SK-N-SH (cell line): ENCODE data around the gene CFAP97D1. TPM values are rescaled to one million over a fixed set of nuclear protein-coding genes. Genes with fewer than 3 reads are reported as not detected.

ENCODE experiments used
- CTCF ChIA-PET: fragments of 300-600, 350-600 bp; formaldehyde crosslinking; extraction: SDS; loops from one replicate; lab custom pipeline; 2021; lab: Yijun Ruan, JAX
- POLR2A ChIA-PET: fragments of 350-600 bp; sonication (Branson Sonifier 250); formaldehyde crosslinking; extraction: SDS; loops from one replicate; lab custom pipeline; 2020; ENCODE audit warnings: antibody characterized with exemption, inconsistent platforms; lab: Yijun Ruan, JAX
- DNase-seq: peaks from one replicate; pipeline ENCODE4 v3.0.0; 2012
- H2AFZ ChIP-seq: fragments of 200-600 bp; sonication (generic); 2 replicates; pipeline ENCODE4 v1.8.1; 2016; ENCODE audit warnings: antibody characterized with exemption, mild to moderate bottlenecking, low read depth
- H3F3A ChIP-seq: fragments of 200-600 bp; sonication (generic); replicated peaks from 2 replicates; pipeline ENCODE3; 2016; ENCODE audit warnings: antibody characterized with exemption, mild to moderate bottlenecking; ENCODE audit not compliant: insufficient read depth
- H3K27ac ChIP-seq, 2 experiments: fragments of 200-500 bp in 1 of 2; fragments of 200-600 bp in 1 of 2; sonication (Bioruptor generic) in 1 of 2; sonication (generic), shearing (Covaris generic) in 1 of 2; 2 replicates each; pipeline versions ENCODE4 v1.5.1 to v1.6.1; 2014 to 2016; ENCODE audit warnings: low read depth in 2 of 2, inconsistent platforms in 1 of 2, low read length in 1 of 2, mild to moderate bottlenecking in 1 of 2, mixed read lengths in 1 of 2
- H3K27me3 ChIP-seq: fragments of 200-600 bp; sonication (generic), shearing (Covaris generic); 2 replicates; pipeline ENCODE4 v1.6.1; 2016; ENCODE audit warnings: mixed run types; ENCODE audit not compliant: insufficient read depth
- H3K36me3 ChIP-seq, 2 experiments: fragments of 200-500 bp in 1 of 2; fragments of 200-600 bp in 1 of 2; sonication (Bioruptor generic) in 1 of 2; sonication (generic) in 1 of 2; replicated peaks in 1 of 2; 2 replicates each; pipeline versions ENCODE3 to v1.5.1; 2014 to 2016; ENCODE audit warnings: low read length in 1 of 2, mild to moderate bottlenecking in 1 of 2; ENCODE audit not compliant: insufficient read depth in 2 of 2, control insufficient read depth in 1 of 2
- H3K4me1 ChIP-seq, 2 experiments: fragments of 200-500 bp in 1 of 2; fragments of 200-600 bp in 1 of 2; sonication (Bioruptor generic) in 1 of 2; sonication (generic), shearing (Covaris generic) in 1 of 2; 2 replicates each; pipeline versions ENCODE4 v1.5.1 to v1.6.1; 2014 to 2016; ENCODE audit warnings: low read depth in 1 of 2, low read length in 1 of 2, mixed run types in 1 of 2; ENCODE audit not compliant: insufficient read depth in 2 of 2, control insufficient read depth in 1 of 2
- H3K4me2 ChIP-seq: fragments of 200-600 bp; sonication (generic), shearing (Covaris generic); 2 replicates; pipeline ENCODE4 v1.6.1; 2017; ENCODE audit warnings: mixed run types
- H3K4me3 ChIP-seq, 2 experiments: fragments of 200-500 bp in 1 of 2; fragments of 200-600 bp in 1 of 2; sonication (Bioruptor generic) in 1 of 2; sonication (generic), shearing (Covaris generic) in 1 of 2; 2 replicates each; pipeline versions ENCODE4 v1.5.1 to v1.8.1; 2014 to 2016; ENCODE audit warnings: low read depth in 2 of 2, inconsistent platforms in 1 of 2, low read length in 1 of 2, mild to moderate bottlenecking in 1 of 2, mixed read lengths in 1 of 2, moderate library complexity in 1 of 2
- H3K79me2 ChIP-seq: fragments of 200-600 bp; sonication (generic); 2 replicates; pipeline ENCODE4 v1.8.1; 2017; ENCODE audit warnings: mild to moderate bottlenecking; ENCODE audit not compliant: insufficient read depth
- H3K9ac ChIP-seq: fragments of 200-600 bp; sonication (generic); 2 replicates; pipeline ENCODE4 v1.6.1; 2017; ENCODE audit warnings: mixed run types
- H3K9me2 ChIP-seq: fragments of 200-600 bp; sonication (generic); 2 replicates; pipeline ENCODE4 v1.6.1; 2017; ENCODE audit warnings: mixed run types
- H3K9me3 ChIP-seq: fragments of 200-600 bp; sonication (generic); 2 replicates; pipeline ENCODE4 v1.6.1; 2017; ENCODE audit warnings: mixed run types, mild to moderate bottlenecking, moderate library complexity
- H4K20me1 ChIP-seq: fragments of 200-600 bp; sonication (generic); 2 replicates; pipeline ENCODE4 v1.6.1; 2017; ENCODE audit warnings: mild to moderate bottlenecking, mixed run types; ENCODE audit not compliant: insufficient read depth
- ELF1 ChIP-seq: IDR thresholded peaks from 2 replicates; pipeline ENCODE4 v1.4.0; 2012
- EP300 ChIP-seq, 2 experiments: IDR thresholded peaks; 2 replicates each; pipeline versions ENCODE4 v1.4.0 to v1.6.1; 2012; ENCODE audit warnings: borderline replicate concordance in 1 of 2, low read depth in 1 of 2, low read length in 1 of 2
- FOSL2 ChIP-seq: IDR thresholded peaks from 2 replicates; pipeline ENCODE4 v1.4.0; 2012; ENCODE audit warnings: low read depth, mild to moderate bottlenecking, moderate library complexity, borderline replicate concordance
- FOXJ3 ChIP-seq: sonication (generic); formaldehyde crosslinking; IDR thresholded peaks from 2 replicates; pipeline ENCODE4 v1.5.1; 2020; ENCODE audit warnings: mild to moderate bottlenecking, missing genetic modification reagents
- MXI1 ChIP-seq: IDR thresholded peaks from 2 replicates; pipeline ENCODE4 v1.6.1; 2012; ENCODE audit warnings: mild to moderate bottlenecking, low read depth, low read length, improper control_type of control experiment
- POLR2AphosphoS5 ChIP-seq: IDR thresholded peaks from 2 replicates; pipeline ENCODE4 v1.6.1; 2012; ENCODE audit warnings: low read depth, low read length
- RAD21 ChIP-seq: IDR thresholded peaks from 2 replicates; pipeline ENCODE4 v1.6.1; 2012; ENCODE audit warnings: mild to moderate bottlenecking, low read length
- RCOR1 ChIP-seq: fragments of 150-350 bp; IDR thresholded peaks from 2 replicates; pipeline ENCODE4 v1.6.1; 2017; ENCODE audit warnings: antibody characterized with exemption, low read length
- RFX5 ChIP-seq: IDR thresholded peaks from 2 replicates; pipeline ENCODE4 v1.6.1; 2012; ENCODE audit warnings: mild to moderate bottlenecking, improper control_type of control experiment, low read length
- SIN3A ChIP-seq: IDR thresholded peaks from 2 replicates; pipeline ENCODE4 v1.6.1; 2012; ENCODE audit warnings: low read depth, mild to moderate bottlenecking, low read length, moderate library complexity, borderline replicate concordance
- SMC3 ChIP-seq: IDR thresholded peaks from 2 replicates; pipeline ENCODE4 v1.6.1; 2012; ENCODE audit warnings: low read depth, low read length, improper control_type of control experiment
- TAF1 ChIP-seq: IDR thresholded peaks from 2 replicates; pipeline ENCODE4 v1.6.1; 2012; ENCODE audit warnings: low read depth, mild to moderate bottlenecking, low read length, moderate library complexity, borderline replicate concordance
- YY1 ChIP-seq: IDR thresholded peaks from 2 replicates; pipeline ENCODE4 v1.4.0; 2012; ENCODE audit warnings: low read depth, mild to moderate bottlenecking
- WGBS: methylation state at CpG from one replicate; pipeline ENCODE4 v1.1.6; 2017; ENCODE audit warnings: low lambda C conversion rate; 5-methylcytosine and 5-hydroxymethylcytosine counted together
- polyA plus RNA-seq, 3 experiments: library from polyadenylated mRNA; depleted of rRNA; stranded (reverse); fragments of >200 nt; gene quantifications; 2 replicates each; pipeline ENCODE4 v1.2.3, GENCODE V29; 2012
- TF ChIP-seq, protein P1 (sequence below): IDR thresholded peaks from 2 replicates; pipeline ENCODE4 v1.6.1; 2012; ENCODE audit warnings: mild to moderate bottlenecking, low read depth, low read length, moderate library complexity
- TF ChIP-seq, protein P2 (sequence below): fragments of 150-350 bp; IDR thresholded peaks from 2 replicates; pipeline ENCODE4 v1.6.1; 2017; ENCODE audit warnings: antibody characterized with exemption, low read length, low read depth, borderline replicate concordance
- TF ChIP-seq, protein P3 (sequence below): fragments of 200-600 bp; sonication (generic); IDR thresholded peaks from 2 replicates; pipeline ENCODE4 v1.6.1; 2017; ENCODE audit warnings: antibody characterized with exemption, mild to moderate bottlenecking, moderate library complexity
- TF ChIP-seq, protein P4 (sequence below): IDR thresholded peaks from 2 replicates; pipeline ENCODE4 v1.4.0; 2012; ENCODE audit warnings: low read depth, borderline replicate concordance
- TF ChIP-seq, protein P5 (sequence below): IDR thresholded peaks from 2 replicates; pipeline ENCODE4 v1.4.0; 2012; ENCODE audit warnings: low read depth, borderline replicate concordance
- TF ChIP-seq, protein P6 (sequence below): IDR thresholded peaks from 2 replicates; pipeline ENCODE4; 2012

CFAP97D1 gene
- polyA plus RNA-seq, 1 of the 3 experiments (the other 2 are of a cell fraction): 0.02 TPM

DNA sequence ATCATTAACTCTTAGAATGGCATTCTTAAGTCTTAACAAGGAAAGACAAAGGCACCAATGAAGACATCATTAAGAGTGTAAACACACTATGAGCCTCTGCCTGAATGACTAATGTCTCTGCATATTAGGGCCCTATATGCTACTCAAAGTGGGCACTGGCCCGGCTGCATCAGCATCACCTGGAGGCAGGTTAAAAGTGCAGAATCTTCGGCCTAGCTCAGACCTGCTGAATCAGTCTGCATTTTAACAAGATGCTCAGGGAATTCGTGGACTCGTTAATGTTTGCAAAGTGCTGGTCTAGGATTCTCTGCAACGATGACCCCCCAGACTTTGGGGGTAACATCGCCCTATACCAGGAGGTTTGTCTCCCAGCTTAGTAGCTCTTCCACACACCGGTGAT, 46.0 kb downstream of the CFAP97D1 start:
- ChIA-PET CTCF (interaction anchor here (1.2 to 1.6 kb wide), 3 partner anchors 9 to 52 kb away, joined by 3 to 5 read pairs (median 3); partner anchors contain the start of gene CFAP97D1), POLR2A (interaction anchor here (0.8 kb wide), 1 partner anchor 11 kb away, joined by 4 read pairs; no protein-coding TSS in a partner anchor)
- H3K27me3 ChIP-seq: no peaks in the 10 kb centered on the region
- H2AFZ ChIP-seq: no peak overlapping the region
- no peak overlapping the region for H3K27ac ChIP-seq
- WGBS: 97% methylated on average over 7 of the region's 7 CpGs
- no peak overlapping the region for H3K4me3 ChIP-seq
- H3K4me2 ChIP-seq: no peak overlapping the region
- H3K79me2 ChIP-seq: no peaks in the 10 kb centered on the region; the same call in 1 of the 2 replicates
- no peaks in the 10 kb centered on the region for H3K9me3 ChIP-seq
- H4K20me1 ChIP-seq: no peaks in the 10 kb centered on the region
- no peak overlapping the region for H3K9ac ChIP-seq
- no peaks in the 10 kb centered on the region for H3F3A ChIP-seq
- H3K36me3 ChIP-seq: peaks cover 23 to 37% of the 10 kb centered on the region in 2 experiments
- DNase-seq: no peak
- peaks cover 0 to 5% of the 10 kb centered on the region in 2 experiments; a peak in 1 of 4 replicates for H3K4me1 ChIP-seq
- no peaks in the 10 kb centered on the region for H3K9me2 ChIP-seq
- TF ChIP-seq, protein P1, sequence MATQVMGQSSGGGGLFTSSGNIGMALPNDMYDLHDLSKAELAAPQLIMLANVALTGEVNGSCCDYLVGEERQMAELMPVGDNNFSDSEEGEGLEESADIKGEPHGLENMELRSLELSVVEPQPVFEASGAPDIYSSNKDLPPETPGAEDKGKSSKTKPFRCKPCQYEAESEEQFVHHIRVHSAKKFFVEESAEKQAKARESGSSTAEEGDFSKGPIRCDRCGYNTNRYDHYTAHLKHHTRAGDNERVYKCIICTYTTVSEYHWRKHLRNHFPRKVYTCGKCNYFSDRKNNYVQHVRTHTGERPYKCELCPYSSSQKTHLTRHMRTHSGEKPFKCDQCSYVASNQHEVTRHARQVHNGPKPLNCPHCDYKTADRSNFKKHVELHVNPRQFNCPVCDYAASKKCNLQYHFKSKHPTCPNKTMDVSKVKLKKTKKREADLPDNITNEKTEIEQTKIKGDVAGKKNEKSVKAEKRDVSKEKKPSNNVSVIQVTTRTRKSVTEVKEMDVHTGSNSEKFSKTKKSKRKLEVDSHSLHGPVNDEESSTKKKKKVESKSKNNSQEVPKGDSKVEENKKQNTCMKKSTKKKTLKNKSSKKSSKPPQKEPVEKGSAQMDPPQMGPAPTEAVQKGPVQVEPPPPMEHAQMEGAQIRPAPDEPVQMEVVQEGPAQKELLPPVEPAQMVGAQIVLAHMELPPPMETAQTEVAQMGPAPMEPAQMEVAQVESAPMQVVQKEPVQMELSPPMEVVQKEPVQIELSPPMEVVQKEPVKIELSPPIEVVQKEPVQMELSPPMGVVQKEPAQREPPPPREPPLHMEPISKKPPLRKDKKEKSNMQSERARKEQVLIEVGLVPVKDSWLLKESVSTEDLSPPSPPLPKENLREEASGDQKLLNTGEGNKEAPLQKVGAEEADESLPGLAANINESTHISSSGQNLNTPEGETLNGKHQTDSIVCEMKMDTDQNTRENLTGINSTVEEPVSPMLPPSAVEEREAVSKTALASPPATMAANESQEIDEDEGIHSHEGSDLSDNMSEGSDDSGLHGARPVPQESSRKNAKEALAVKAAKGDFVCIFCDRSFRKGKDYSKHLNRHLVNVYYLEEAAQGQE: no peak
- TF ChIP-seq, protein P2, sequence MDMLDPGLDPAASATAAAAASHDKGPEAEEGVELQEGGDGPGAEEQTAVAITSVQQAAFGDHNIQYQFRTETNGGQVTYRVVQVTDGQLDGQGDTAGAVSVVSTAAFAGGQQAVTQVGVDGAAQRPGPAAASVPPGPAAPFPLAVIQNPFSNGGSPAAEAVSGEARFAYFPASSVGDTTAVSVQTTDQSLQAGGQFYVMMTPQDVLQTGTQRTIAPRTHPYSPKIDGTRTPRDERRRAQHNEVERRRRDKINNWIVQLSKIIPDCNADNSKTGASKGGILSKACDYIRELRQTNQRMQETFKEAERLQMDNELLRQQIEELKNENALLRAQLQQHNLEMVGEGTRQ: no peak
- TF ChIP-seq, protein P3, sequence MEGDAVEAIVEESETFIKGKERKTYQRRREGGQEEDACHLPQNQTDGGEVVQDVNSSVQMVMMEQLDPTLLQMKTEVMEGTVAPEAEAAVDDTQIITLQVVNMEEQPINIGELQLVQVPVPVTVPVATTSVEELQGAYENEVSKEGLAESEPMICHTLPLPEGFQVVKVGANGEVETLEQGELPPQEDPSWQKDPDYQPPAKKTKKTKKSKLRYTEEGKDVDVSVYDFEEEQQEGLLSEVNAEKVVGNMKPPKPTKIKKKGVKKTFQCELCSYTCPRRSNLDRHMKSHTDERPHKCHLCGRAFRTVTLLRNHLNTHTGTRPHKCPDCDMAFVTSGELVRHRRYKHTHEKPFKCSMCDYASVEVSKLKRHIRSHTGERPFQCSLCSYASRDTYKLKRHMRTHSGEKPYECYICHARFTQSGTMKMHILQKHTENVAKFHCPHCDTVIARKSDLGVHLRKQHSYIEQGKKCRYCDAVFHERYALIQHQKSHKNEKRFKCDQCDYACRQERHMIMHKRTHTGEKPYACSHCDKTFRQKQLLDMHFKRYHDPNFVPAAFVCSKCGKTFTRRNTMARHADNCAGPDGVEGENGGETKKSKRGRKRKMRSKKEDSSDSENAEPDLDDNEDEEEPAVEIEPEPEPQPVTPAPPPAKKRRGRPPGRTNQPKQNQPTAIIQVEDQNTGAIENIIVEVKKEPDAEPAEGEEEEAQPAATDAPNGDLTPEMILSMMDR: no peak
- TF ChIP-seq, protein P4, sequence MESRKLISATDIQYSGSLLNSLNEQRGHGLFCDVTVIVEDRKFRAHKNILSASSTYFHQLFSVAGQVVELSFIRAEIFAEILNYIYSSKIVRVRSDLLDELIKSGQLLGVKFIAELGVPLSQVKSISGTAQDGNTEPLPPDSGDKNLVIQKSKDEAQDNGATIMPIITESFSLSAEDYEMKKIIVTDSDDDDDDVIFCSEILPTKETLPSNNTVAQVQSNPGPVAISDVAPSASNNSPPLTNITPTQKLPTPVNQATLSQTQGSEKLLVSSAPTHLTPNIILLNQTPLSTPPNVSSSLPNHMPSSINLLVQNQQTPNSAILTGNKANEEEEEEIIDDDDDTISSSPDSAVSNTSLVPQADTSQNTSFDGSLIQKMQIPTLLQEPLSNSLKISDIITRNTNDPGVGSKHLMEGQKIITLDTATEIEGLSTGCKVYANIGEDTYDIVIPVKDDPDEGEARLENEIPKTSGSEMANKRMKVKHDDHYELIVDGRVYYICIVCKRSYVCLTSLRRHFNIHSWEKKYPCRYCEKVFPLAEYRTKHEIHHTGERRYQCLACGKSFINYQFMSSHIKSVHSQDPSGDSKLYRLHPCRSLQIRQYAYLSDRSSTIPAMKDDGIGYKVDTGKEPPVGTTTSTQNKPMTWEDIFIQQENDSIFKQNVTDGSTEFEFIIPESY: no peak
- TF ChIP-seq SIN3A (no peak), RAD21 (no peak), YY1 (no peak), EP300 (IDR thresholded peaks at IDR 0.05; ENCODE audit: borderline replicate concordance in 1 of 2, low read depth in 1 of 2, low read length in 1 of 2) (no peak), POLR2AphosphoS5 (no peak), RFX5 (no peak), ELF1 (no peak), FOSL2 (no peak), FOXJ3 (no peak), TAF1 (no peak), SMC3 (no peak), MXI1 (no peak), RCOR1 (no peak)
- TF ChIP-seq, protein P5, sequence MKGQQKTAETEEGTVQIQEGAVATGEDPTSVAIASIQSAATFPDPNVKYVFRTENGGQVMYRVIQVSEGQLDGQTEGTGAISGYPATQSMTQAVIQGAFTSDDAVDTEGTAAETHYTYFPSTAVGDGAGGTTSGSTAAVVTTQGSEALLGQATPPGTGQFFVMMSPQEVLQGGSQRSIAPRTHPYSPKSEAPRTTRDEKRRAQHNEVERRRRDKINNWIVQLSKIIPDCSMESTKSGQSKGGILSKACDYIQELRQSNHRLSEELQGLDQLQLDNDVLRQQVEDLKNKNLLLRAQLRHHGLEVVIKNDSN: no peak
- TF ChIP-seq, protein P6, sequence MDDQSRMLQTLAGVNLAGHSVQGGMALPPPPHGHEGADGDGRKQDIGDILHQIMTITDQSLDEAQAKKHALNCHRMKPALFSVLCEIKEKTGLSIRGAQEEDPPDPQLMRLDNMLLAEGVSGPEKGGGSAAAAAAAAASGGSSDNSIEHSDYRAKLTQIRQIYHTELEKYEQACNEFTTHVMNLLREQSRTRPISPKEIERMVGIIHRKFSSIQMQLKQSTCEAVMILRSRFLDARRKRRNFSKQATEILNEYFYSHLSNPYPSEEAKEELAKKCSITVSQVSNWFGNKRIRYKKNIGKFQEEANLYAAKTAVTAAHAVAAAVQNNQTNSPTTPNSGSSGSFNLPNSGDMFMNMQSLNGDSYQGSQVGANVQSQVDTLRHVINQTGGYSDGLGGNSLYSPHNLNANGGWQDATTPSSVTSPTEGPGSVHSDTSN: no peak
